RKO (cell line): Measurements from ENCODE around the gene TMEM35B.
"Not testable (repeated sequence)": the region's sequence is repeated elsewhere in the genome, so short reads cannot be mapped to it uniquely, and the experiment has no call there.

Experiments
- DNase-seq: peaks from one replicate; pipeline ENCODE4 v3.0.0-alpha.2; 2016; ENCODE audit warnings: low spot score

The TMEM35B gene

GRCh38 chr1:34984793-34985608, at the start of gene TMEM35B:
TMEM35B (minus strand) TSS chr1:34985347; CDS start chr1:34985305, 42 bp downstream.
- peak; percentile 70 for DNase-seq

GRCh38 chr1:35033346-35033745, 48.2 kb upstream of the TMEM35B start:
- no peak for DNase-seq

- no peak for DNase-seq
These were observed 47.2 kb upstream of the TMEM35B start for GRCh38 chr1:35032384-35032739.

GRCh38 chr1:35030756-35031446, 45.8 kb upstream of the TMEM35B start:
- DNase-seq, result peak; percentile 76

- DNase-seq, result no peak
These were observed 45.2 kb upstream of the TMEM35B start for GRCh38 chr1:35030338-35030737.

GRCh38 chr1:35029761-35030160, 44.6 kb upstream of the TMEM35B start:
- DNase-seq, result no peak

- no peak for DNase-seq
These were observed 31.3 kb upstream of the TMEM35B start for GRCh38 chr1:35016406-35016805.

GRCh38 chr1:35014486-35014885, 29.3 kb upstream of the TMEM35B start:
- no peak for DNase-seq

- DNase-seq, result no peak
These were observed 20.6 kb upstream of the TMEM35B start for GRCh38 chr1:35005711-35006110.

GRCh38 chr1:35001743-35002142, 16.6 kb upstream of the TMEM35B start:
- DNase-seq, result no peak

- no peak for DNase-seq
These were observed 9.7 kb upstream of the TMEM35B start for GRCh38 chr1:34994878-34995277.

GRCh38 chr1:34988581-34988980, 3.4 kb upstream of the TMEM35B start:
- no peak for DNase-seq

GRCh38 chr1:34988147-34988546, 3.0 kb upstream of the TMEM35B start:
- DNase-seq, result no peak

- DNase-seq, result peak; percentile 8
These were observed 1.9 kb upstream of the TMEM35B start for GRCh38 chr1:34987018-34987417.

- DNase-seq, result not testable (repeated sequence)
These were observed 410 bp upstream of the TMEM35B start for GRCh38 chr1:34985609-34985904.

GRCh38 chr1:34984435-34984792, 733 bp downstream of the TMEM35B start:
- DNase-seq, result no peak

- no peak for DNase-seq
These were observed 1.3 kb downstream of the TMEM35B start for GRCh38 chr1:34983700-34984355.

- DNase-seq, result no peak
These were observed 2.2 kb downstream of the TMEM35B start for GRCh38 chr1:34982820-34983376.

- no peak for DNase-seq
These were observed 4.4 kb downstream of the TMEM35B start for GRCh38 chr1:34980715-34981114.

GRCh38 chr1:34978921-34979320, 6.2 kb downstream of the TMEM35B start:
- no peak for DNase-seq

- DNase-seq, result no peak
These were observed 7.3 kb downstream of the TMEM35B start for GRCh38 chr1:34977858-34978257.

- no peak for DNase-seq
These were observed 8.0 kb downstream of the TMEM35B start for GRCh38 chr1:34977210-34977471.
